GM18499 (cell line): ENCODE data around the gene PRKCE.

Experiments used
- ATAC-seq: cut with Tn5 transposase; IDR thresholded peaks from one replicate; pipeline ENCODE4 v1.9.1; 2021; ENCODE audit warnings: moderate number of reproducible peaks; ENCODE audit not compliant: insufficient read depth, unreplicated experiment

The PRKCE gene

GRCh38 chr2:46144133-46144800, 492.8 kb downstream of the PRKCE start:
- no peak for ATAC-seq

GRCh38 chr2:46145017-46145416, 493.5 kb downstream of the PRKCE start:
- no peak for ATAC-seq

GRCh38 chr2:46145840-46146239, 494.4 kb downstream of the PRKCE start:
- ATAC-seq: no peak

GRCh38 chr2:46146866-46147502, 495.5 kb downstream of the PRKCE start:
- no peak for ATAC-seq

- ATAC-seq: no peak
Measured at GRCh38 chr2:46147626-46148368, 496.3 kb downstream of the PRKCE start.

GRCh38 chr2:46148369-46148736, 496.9 kb downstream of the PRKCE start:
- no peak for ATAC-seq

- ATAC-seq: no peak
Measured at GRCh38 chr2:46150445-46150955, 499.0 kb downstream of the PRKCE start.

GRCh38 chr2:46151577-46151976, 500.1 kb downstream of the PRKCE start:
- ATAC-seq: no peak

- no peak for ATAC-seq
Measured at GRCh38 chr2:46153996-46154753, 502.7 kb downstream of the PRKCE start.

- no peak for ATAC-seq
Measured at GRCh38 chr2:46157072-46157965, 505.8 kb downstream of the PRKCE start.

- ATAC-seq: no peak
Measured at GRCh38 chr2:46157966-46158310, 506.5 kb downstream of the PRKCE start.

GRCh38 chr2:46158661-46159060, 507.2 kb downstream of the PRKCE start:
- ATAC-seq: no peak

- no peak for ATAC-seq
Measured at GRCh38 chr2:46160326-46160725, 508.9 kb downstream of the PRKCE start.

- ATAC-seq: no peak
Measured at GRCh38 chr2:46161315-46161714, 509.8 kb downstream of the PRKCE start.

- ATAC-seq: no peak
Measured at GRCh38 chr2:46161911-46162310, 510.4 kb downstream of the PRKCE start.

- ATAC-seq: no peak
Measured at GRCh38 chr2:46162329-46163097, 511.0 kb downstream of the PRKCE start.

GRCh38 chr2:46163098-46163430, 511.6 kb downstream of the PRKCE start:
- no peak for ATAC-seq

- ATAC-seq: no peak
Measured at GRCh38 chr2:46163804-46164528, 512.5 kb downstream of the PRKCE start.
